WERI-Rb-1 (cell line): ENCODE data around the gene EIF4E1B.

Experiments used
- DNase-seq: peaks from one replicate; pipeline ENCODE4 v3.0.0-alpha.2; 2020
- H3K27ac ChIP-seq: fragments of 250-450 bp; sonication (Bioruptor Pico); 2 replicates; pipeline ENCODE4 v1.5.1; 2020; ENCODE audit warnings: mild to moderate bottlenecking, moderate library complexity
- H3K27me3 ChIP-seq: fragments of 250-450 bp; sonication (Bioruptor Pico); 2 replicates; pipeline ENCODE4 v1.5.1; 2021; ENCODE audit warnings: mild to moderate bottlenecking, low read depth, moderate library complexity; ENCODE audit not compliant: insufficient read depth, severe bottlenecking
- H3K36me3 ChIP-seq: fragments of 250-450 bp; sonication (Bioruptor Pico); 2 replicates; pipeline ENCODE4 v1.5.1; 2020; ENCODE audit warnings: mild to moderate bottlenecking, moderate library complexity
- H3K4me3 ChIP-seq: 2 replicates; pipeline ENCODE4 v1.5.1; 2011; ENCODE audit warnings: low read depth, mild to moderate bottlenecking, control low read depth, low read length
- H3K9me3 ChIP-seq: fragments of 250-450 bp; sonication (Bioruptor Pico); 2 replicates; pipeline ENCODE4 v1.5.1; 2021; ENCODE audit warnings: mild to moderate bottlenecking, moderate library complexity; ENCODE audit not compliant: severe bottlenecking
- TF ChIP-seq, protein P1 (sequence below): IDR thresholded peaks from 2 replicates; pipeline ENCODE4 v1.5.1; 2011; ENCODE audit warnings: low read depth, mild to moderate bottlenecking, control low read depth, inconsistent platforms, low read length

EIF4E1B gene

DNA sequence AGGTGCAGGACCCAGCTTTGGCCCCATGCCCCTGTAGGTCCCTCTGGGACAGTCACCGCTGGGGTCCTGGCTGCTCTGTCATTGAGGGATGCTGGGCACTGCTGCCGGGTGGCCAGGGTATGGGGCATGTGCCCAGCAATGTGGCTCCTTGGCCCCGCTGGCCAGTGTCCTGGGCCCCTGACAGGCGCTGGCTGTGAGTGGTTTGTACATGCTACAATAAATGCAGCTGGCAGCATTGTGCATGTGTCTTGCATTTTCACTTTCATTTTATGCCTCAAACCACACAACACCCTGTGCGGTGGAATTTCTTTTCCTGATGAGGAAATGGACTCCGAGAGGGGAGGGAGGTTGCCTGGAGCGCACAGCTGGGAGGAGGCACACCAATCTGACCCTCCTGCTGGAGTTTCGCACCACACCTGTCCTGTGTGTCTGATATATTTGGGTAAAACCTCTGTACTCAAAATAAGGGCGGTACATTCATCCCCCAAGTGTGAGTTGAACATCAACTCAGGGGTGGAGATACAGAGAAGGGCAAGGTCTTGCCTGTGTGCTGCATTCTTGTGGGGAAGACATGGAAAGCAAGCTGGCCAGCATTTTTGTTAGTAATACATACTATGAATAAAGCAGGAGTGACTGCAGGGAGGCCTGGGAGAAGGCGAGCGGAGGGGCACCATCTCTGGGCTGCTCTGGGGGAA lies 28.5 kb downstream of the EIF4E1B start:
- TF ChIP-seq, protein P1, sequence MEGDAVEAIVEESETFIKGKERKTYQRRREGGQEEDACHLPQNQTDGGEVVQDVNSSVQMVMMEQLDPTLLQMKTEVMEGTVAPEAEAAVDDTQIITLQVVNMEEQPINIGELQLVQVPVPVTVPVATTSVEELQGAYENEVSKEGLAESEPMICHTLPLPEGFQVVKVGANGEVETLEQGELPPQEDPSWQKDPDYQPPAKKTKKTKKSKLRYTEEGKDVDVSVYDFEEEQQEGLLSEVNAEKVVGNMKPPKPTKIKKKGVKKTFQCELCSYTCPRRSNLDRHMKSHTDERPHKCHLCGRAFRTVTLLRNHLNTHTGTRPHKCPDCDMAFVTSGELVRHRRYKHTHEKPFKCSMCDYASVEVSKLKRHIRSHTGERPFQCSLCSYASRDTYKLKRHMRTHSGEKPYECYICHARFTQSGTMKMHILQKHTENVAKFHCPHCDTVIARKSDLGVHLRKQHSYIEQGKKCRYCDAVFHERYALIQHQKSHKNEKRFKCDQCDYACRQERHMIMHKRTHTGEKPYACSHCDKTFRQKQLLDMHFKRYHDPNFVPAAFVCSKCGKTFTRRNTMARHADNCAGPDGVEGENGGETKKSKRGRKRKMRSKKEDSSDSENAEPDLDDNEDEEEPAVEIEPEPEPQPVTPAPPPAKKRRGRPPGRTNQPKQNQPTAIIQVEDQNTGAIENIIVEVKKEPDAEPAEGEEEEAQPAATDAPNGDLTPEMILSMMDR, result no peak
- DNase-seq, result no peak
- Histone ChIP-seq H3K27ac (no peak overlapping the region), H3K27me3 (no peaks in the 10 kb centered on the region), H3K4me3 (no peak overlapping the region), H3K9me3 (no peaks in the 10 kb centered on the region), H3K36me3 (no peaks in the 10 kb centered on the region; the same call in 1 of the 2 replicates)

DNA sequence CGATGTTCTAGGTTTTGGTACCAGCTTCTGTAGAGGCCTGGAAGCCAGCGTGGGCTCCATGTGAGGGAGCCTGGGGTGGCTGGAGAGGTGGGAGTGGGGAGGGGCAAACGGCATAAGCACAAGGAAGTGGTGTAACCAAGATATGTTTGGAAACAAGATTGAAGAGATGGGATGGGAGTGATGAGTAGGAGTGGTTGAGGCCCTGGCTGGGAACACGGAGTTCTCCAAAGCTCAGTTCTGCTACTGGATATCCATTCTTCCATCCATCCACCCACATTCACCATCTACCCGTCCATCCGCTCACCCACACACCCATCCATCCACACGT lies 29.0 kb downstream of the EIF4E1B start:
- TF ChIP-seq, protein P1, result no peak
- DNase-seq, result no peak
- Histone ChIP-seq H3K4me3 (no peak overlapping the region), H3K36me3 (no peaks in the 10 kb centered on the region; the same call in 1 of the 2 replicates), H3K27ac (no peak overlapping the region), H3K27me3 (no peaks in the 10 kb centered on the region), H3K9me3 (no peaks in the 10 kb centered on the region)

DNA sequence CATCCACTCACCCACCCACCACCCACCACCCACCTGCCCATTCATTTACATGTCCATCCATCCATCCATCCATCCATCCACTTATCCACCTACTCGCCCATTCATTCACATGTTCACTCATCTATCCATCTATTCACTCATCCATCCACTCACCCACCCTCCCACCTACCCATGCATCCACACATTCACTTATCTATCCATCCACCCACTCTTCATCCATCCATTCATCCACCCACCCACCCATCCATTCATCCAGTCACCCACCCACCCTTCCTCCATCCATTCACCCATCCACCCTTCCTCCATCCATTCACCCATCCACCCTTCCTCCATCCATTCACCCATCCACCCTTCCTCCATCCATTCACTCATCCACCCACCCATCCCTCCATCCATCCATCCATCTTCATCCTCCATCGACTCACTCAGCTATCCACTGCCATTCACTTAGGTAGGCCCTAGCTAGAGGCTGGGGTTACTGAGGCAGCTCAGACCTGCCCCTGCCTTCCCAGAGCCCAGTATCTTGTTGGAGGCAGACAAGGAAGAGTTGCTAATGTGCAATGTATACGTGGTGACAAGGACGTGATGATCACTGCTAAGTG lies 29.5 kb downstream of the EIF4E1B start:
- Histone ChIP-seq H3K27me3 (no peaks in the 10 kb centered on the region), H3K4me3 (no peak overlapping the region), H3K27ac (no peak overlapping the region), H3K36me3 (no peaks in the 10 kb centered on the region; the same call in 1 of the 2 replicates), H3K9me3 (no peaks in the 10 kb centered on the region)
- no peak for DNase-seq
- TF ChIP-seq, protein P1, result no peak

DNA sequence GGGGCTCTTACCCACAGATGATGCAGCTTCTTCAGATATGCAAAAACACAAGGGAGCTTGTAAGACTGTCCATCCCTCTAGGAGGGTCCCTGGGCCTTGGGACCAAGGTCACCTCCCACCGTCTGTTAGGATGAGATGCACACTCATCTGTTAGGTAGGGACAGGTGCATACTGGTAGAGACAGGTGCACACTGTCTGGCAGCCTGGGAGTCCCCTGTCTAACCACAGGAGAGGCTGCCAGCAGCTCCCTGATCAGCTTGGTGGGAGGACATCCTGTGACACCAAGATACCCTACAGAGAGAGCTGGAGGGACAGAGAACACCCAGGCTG lies 30.0 kb downstream of the EIF4E1B start:
- no peak overlapping the region for H3K4me3 ChIP-seq
- no peaks in the 10 kb centered on the region for H3K9me3 ChIP-seq
- H3K36me3 ChIP-seq, result no peaks in the 10 kb centered on the region; the same call in 1 of the 2 replicates
- TF ChIP-seq, protein P1, result no peak
- no peak overlapping the region for H3K27ac ChIP-seq
- H3K27me3 ChIP-seq, result no peaks in the 10 kb centered on the region
- DNase-seq, result no peak

DNA sequence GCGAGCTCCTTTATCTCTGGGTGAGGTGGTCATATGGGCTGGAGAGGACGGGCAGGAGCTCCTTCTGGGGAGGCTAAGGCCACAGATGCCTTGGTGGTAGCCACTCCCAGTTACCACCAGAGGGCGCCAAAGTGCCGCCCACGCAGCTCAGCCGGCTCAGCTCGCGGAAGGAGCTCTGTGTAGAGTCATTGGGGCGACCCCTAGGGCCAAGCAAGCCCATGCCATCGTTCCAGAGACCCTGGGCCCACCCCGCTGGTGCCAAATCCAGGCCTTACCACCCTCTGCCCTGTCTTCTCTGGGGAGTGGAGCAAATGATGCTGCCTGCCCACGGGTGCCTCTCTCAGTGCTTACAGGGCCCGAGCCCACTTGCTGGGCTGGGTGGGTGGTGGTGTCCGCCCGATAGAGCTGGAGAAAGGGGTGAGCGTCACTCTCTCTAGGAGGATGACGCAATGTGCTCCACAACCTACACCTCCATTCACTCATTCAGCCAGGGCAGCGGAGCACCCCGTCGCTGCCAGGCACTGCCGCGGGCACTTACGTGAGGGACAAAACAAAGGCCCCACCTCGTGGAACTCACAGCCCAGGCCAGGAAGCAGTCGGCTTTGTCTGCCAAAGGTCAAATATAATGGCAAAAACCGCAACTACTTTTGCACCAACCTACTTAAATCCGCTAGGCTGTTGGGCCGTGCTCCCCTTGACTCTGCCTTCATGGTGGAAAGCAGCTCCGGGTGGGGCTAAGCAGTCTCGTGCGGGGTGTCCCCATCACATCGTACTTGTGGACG lies 30.6 kb downstream of the EIF4E1B start:
- Histone ChIP-seq H3K27me3 (no peaks in the 10 kb centered on the region), H3K27ac (no peak overlapping the region), H3K4me3 (no peak overlapping the region), H3K9me3 (no peaks in the 10 kb centered on the region), H3K36me3 (no peaks in the 10 kb centered on the region; the same call in 1 of the 2 replicates)
- TF ChIP-seq, protein P1, result peak; percentile 98
- DNase-seq, result peak; percentile 81
